ENCODE measurements around the gene TUBA1B. TPM values are rescaled to one million over a fixed set of nuclear protein-coding genes. Genes with fewer than 3 reads are reported as not detected.

Gene TUBA1B
- total and polyA plus RNA-seq, 2 of the 13 experiments (the other 11 are each of a cell fraction or from before 2014, with no cell fraction given) = 1,275 to 1,353 TPM

- FAIRE-seq (peak; percentile 92), ATAC-seq (peak; percentile 72), DNase-seq (ENCODE audit: low spot score) (peak; percentile 79)
- H3K27me3 ChIP-seq (ENCODE audit: control insufficient read depth in 1 of 2, insufficient read depth in 2 of 2, low read length in 2 of 2) = peaks cover 0 to 9% of the 10 kb centered on the region in 2 experiments; a peak in 2 of 5 replicates
- H4K20me1 ChIP-seq (ENCODE audit: insufficient read depth, low read length) = no peaks in the 10 kb centered on the region
- no peaks in the 10 kb centered on the region for H3K79me2 ChIP-seq (ENCODE audit: insufficient read depth, low read length)
- no peaks in the 10 kb centered on the region for H3K9me3 ChIP-seq (ENCODE audit: low read length)
- no peaks in the 10 kb centered on the region for H3K36me3 ChIP-seq (replicated peaks in 1 of 2; ENCODE audit: control insufficient read depth in 1 of 2, insufficient read depth in 2 of 2, low read length in 2 of 2)
- no peak overlapping the region for H3K4me3 ChIP-seq (replicated peaks in 1 of 3; ENCODE audit: insufficient read depth in 1 of 3, low read depth in 2 of 3, low read length in 3 of 3)
- H3K4me1 ChIP-seq (ENCODE audit: insufficient read depth, low read length) = peaks cover 9% of the 10 kb centered on the region
- H3K4me2 ChIP-seq (ENCODE audit: low read depth, low read length) = no peak overlapping the region
- in situ Hi-C loops (cut with HindIII; ENCODE audit: extremely low pct_ligation_motif_present, low pct_unique_long_range_greater_than_20kb) (loop anchor here (5.0 kb wide), 1 partner anchor 54 kb away; the partner anchor contains the start of gene RHEBL1), intact Hi-C loops (cut with micrococcal nuclease; ENCODE audit: unreplicated experiment) (loop anchor here (1.0 to 10.0 kb wide), 3 partner anchors 33 to 1904 kb away; partner anchors contain the start of gene SLC11A2)
- H2AFZ ChIP-seq (ENCODE audit: low read length) = no peak overlapping the region
- WGBS (ENCODE audit: low lambda C conversion rate) = 19% methylated on average over 6 of the region's 6 CpGs
- BruUV-seq (replicated peaks) = no TSS peak
- H3K27ac ChIP-seq (ENCODE audit: extremely low read length, insufficient read depth, low read length) = no peak overlapping the region
- ChIA-PET CTCF (ENCODE audit: low intra/inter-chr PET ratio, low total read pairs) (interaction anchor here (0.7 to 2.5 kb wide), 3 partner anchors 11 to 57 kb away, joined by 3 to 30 read pairs (median 8); partner anchors contain the start of gene LMBR1L), POLR2A (interaction anchor here (0.8 to 2.2 kb wide), 6 partner anchors 10 to 57 kb away, joined by 3 to 29 read pairs (median 4); partner anchors contain the start of genes LMBR1L, RHEBL1 and TUBA1B)
- H3K9ac ChIP-seq (ENCODE audit: insufficient read depth, low read depth, low read length) = no peak overlapping the region
- TF ChIP-seq ELF3 (CRISPR knock-in tag; IDR thresholded peaks at IDR 0.05) (peak; percentile 47; the same call in 1 of the 2 replicates), SMYD3 (CRISPR knock-in tag; IDR thresholded peaks at IDR 0.05) (no peak), GABPB1 (CRISPR knock-in tag; IDR thresholded peaks at IDR 0.05) (peak; percentile 75), TEAD3 (CRISPR knock-in tag; optimal IDR thresholded peaks at IDR 0.05; ENCODE audit: borderline replicate concordance) (peak; percentile 77), MXI1 (IDR thresholded peaks at IDR 0.05; ENCODE audit: borderline replicate concordance, low read depth, low read length) (peak; percentile 64; the same call in 2 of the 3 replicates), ARID5B (CRISPR knock-in tag; IDR thresholded peaks at IDR 0.05) (peak; percentile 35), MIER2 (CRISPR knock-in tag; IDR thresholded peaks at IDR 0.05) (no peak), IRF2 (CRISPR knock-in tag; IDR thresholded peaks at IDR 0.05) (no peak), ZNF768 (CRISPR knock-in tag; IDR thresholded peaks at IDR 0.05) (no peak), POLR2AphosphoS2 (IDR thresholded peaks at IDR 0.05; ENCODE audit: low read depth, low read length) (no peak), ELF1 (CRISPR knock-in tag; IDR thresholded peaks at IDR 0.05) (peak; percentile 87), GATAD2A (CRISPR knock-in tag; IDR thresholded peaks at IDR 0.05) (peak; percentile 71), IRX3 (CRISPR knock-in tag; IDR thresholded peaks at IDR 0.05; ENCODE audit: borderline replicate concordance, low read depth) (no peak), KLF6 (CRISPR knock-in tag; IDR thresholded peaks at IDR 0.05) (0 out of 2 replicates have a peak, but pooled peaks have one; percentile 26), RCOR2 (CRISPR knock-in tag; IDR thresholded peaks at IDR 0.05) (peak; percentile 78; the same call in 1 of the 2 replicates), MIXL1 (CRISPR knock-in tag; IDR thresholded peaks at IDR 0.05) (0 out of 2 replicates have a peak, but pooled peaks have one; percentile 19), NR2F1 (CRISPR knock-in tag; IDR thresholded peaks at IDR 0.05) (peak; percentile 41 to 54; a peak in 1 of 4 replicates)
Measured at GRCh38 chr12:49121047-49121696, 10.0 kb downstream of the TUBA1B start.
